Stomach (tissue), 4 donors: ENCODE data around the gene KDR.

Experiments
- CTCF ChIP-seq, 7 experiments: fragments of 450-650 bp in 4 of 7; fragments of 200-600 bp in 3 of 7; sonication (generic) in 3 of 7; IDR thresholded peaks; one replicate each; pipeline ENCODE4 v1.5.1; 2016 to 2019; ENCODE audit warnings: antibody characterized with exemption in 7 of 7, control low read depth in 2 of 7, mild to moderate bottlenecking in 1 of 7
- POLR2A ChIP-seq, 4 donors: fragments of 450-650 bp; IDR thresholded peaks; one replicate each; pipeline ENCODE4 v1.6.1; 2016; ENCODE audit warnings: antibody characterized with exemption in 4 of 4, control low read depth in 2 of 4, mild to moderate bottlenecking in 1 of 4, moderate library complexity in 1 of 4
- POLR2AphosphoS5 ChIP-seq, 3 donors: sonication (generic); formaldehyde crosslinking; IDR thresholded peaks; one replicate each; pipeline ENCODE4 v1.6.1; 2016; ENCODE audit warnings: antibody characterized with exemption in 3 of 3

GRCh38 chr4:55096619-55097018 is 28.8 kb downstream of the KDR start:
- no peak for TF ChIP-seq POLR2AphosphoS5 (IDR thresholded peaks at IDR 0.05)
- TF ChIP-seq POLR2A (IDR thresholded peaks at IDR 0.05) = no peak
- TF ChIP-seq CTCF (IDR thresholded peaks at IDR 0.05) = no peak
